Measurements from ENCODE around the gene HLA-DMA. TPM values are rescaled to one million over a fixed set of nuclear protein-coding genes. Genes with fewer than 3 reads are reported as not detected.

HLA-DMA gene
- total and polyA plus RNA-seq, 2 of the 8 experiments (the other 6 are each of a cell fraction or from before 2014, with no cell fraction given) = 13.3 to 23.1 TPM

- TF ChIP-seq MAX (IDR thresholded peaks at IDR 0.05) = peak; percentile 82
- TF ChIP-seq POLR2AphosphoS5 (IDR thresholded peaks at IDR 0.05; ENCODE audit: low read depth, low read length) = peak; percentile 85
- TF ChIP-seq JUN (IDR thresholded peaks at IDR 0.05; ENCODE audit: low read depth, low read length) = no peak
- TF ChIP-seq SP4 (IDR thresholded peaks at IDR 0.05; ENCODE audit: low read length) = 0 out of 2 replicates have a peak, but pooled peaks have one; percentile 47
- TF ChIP-seq CEBPB (IDR thresholded peaks at IDR 0.05; ENCODE audit: low read depth, low read length) = no peak
- TF ChIP-seq RFX5 (IDR thresholded peaks at IDR 0.05; ENCODE audit: borderline replicate concordance, low read depth, low read length) = 0 out of 2 replicates have a peak, but pooled peaks have one; percentile 1
- no peak for TF ChIP-seq TCF12 (IDR thresholded peaks at IDR 0.05; ENCODE audit: low read depth, low read length)
- TF ChIP-seq PHF8 (conservative IDR thresholded peaks at IDR 0.05; ENCODE audit: low read depth, low read length) = peak; percentile 73
- TF ChIP-seq TBP (IDR thresholded peaks at IDR 0.05; ENCODE audit: low read depth, low read length) = peak; percentile 55; the same call in 1 of the 2 replicates
- no peak for TF ChIP-seq KDM5A (IDR thresholded peaks at IDR 0.05; ENCODE audit: low read length)
- peak; percentile 92 for TF ChIP-seq NRF1 (IDR thresholded peaks at IDR 0.05; ENCODE audit: low read depth, low read length)
- no peak for TF ChIP-seq CBX8 (IDR thresholded peaks at IDR 0.05; ENCODE audit: borderline replicate concordance, low read depth, low read length)
- no peak for TF ChIP-seq CTBP2 (IDR thresholded peaks at IDR 0.05; ENCODE audit: borderline replicate concordance, insufficient read depth, insufficient read length, low read length)
- TF ChIP-seq SP1 (IDR thresholded peaks at IDR 0.05; ENCODE audit: low read depth, low read length) = no peak
- TF ChIP-seq YY1 (IDR thresholded peaks at IDR 0.05; ENCODE audit: low read depth, low read length) = peak; percentile 91
- TF ChIP-seq RAD21 (IDR thresholded peaks at IDR 0.05 in 1 of 2, conservative IDR thresholded peaks at IDR 0.05 in 1 of 2; ENCODE audit: low read depth in 2 of 2, low read length in 2 of 2) = no peak
- TF ChIP-seq TAF1 (IDR thresholded peaks at IDR 0.05; ENCODE audit: low read depth, low read length) = peak; percentile 75
- peak; percentile 28 to 60; a peak in 2 of 4 replicates for TF ChIP-seq SIN3A (conservative IDR thresholded peaks at IDR 0.05 in 1 of 2, IDR thresholded peaks at IDR 0.05 in 1 of 2; ENCODE audit: low read depth in 1 of 2, low read length in 2 of 2)
- TF ChIP-seq SUZ12 (IDR thresholded peaks at IDR 0.05; ENCODE audit: low read length) = no peak
- no peak for TF ChIP-seq CBX5 (IDR thresholded peaks at IDR 0.05; ENCODE audit: low read depth, low read length)
- peak in 1 of 2 experiments; percentile 55; a peak in 2 of 3 replicates for TF ChIP-seq POLR2A (IDR thresholded peaks at IDR 0.05; ENCODE audit: control extremely low read depth in 1 of 2, low read depth in 2 of 2, low read length in 2 of 2)
Observed at GRCh38 chr6:32968093-32968866, 15.4 kb upstream of the HLA-DMA start, which contains the start of gene BRD2 (continued).

Measured in H1 (cell line).